Nephron (organoid): Measurements from ENCODE around the gene ZNF358.

ENCODE experiments used
- H3K27ac Mint-ChIP-seq, 3 experiments: 2 replicates each; pipeline ENCODE4 v1.8.0; 2020; ENCODE audit warnings: mixed read lengths in 3 of 3, mild to moderate bottlenecking in 2 of 3, moderate library complexity in 1 of 3
- H3K27me3 Mint-ChIP-seq: 2 replicates; pipeline ENCODE4 v1.8.0; 2021; ENCODE audit warnings: low read depth, mild to moderate bottlenecking, moderate library complexity, mixed read lengths
- H3K36me3 Mint-ChIP-seq: 2 replicates; pipeline ENCODE4 v1.8.0; 2020; ENCODE audit warnings: low read depth, mixed read lengths
- H3K4me1 Mint-ChIP-seq: 2 replicates; pipeline ENCODE4 v1.8.0; 2020; ENCODE audit warnings: mixed read lengths
- H3K4me3 Mint-ChIP-seq, 3 experiments: 2 replicates each; pipeline ENCODE4 v1.8.0; 2020; ENCODE audit warnings: mild to moderate bottlenecking in 3 of 3, mixed read lengths in 3 of 3, moderate library complexity in 2 of 3
- H3K9me3 Mint-ChIP-seq: 2 replicates; pipeline ENCODE4 v1.8.0; 2020; ENCODE audit warnings: mixed read lengths
- CTCF ChIP-seq, 3 experiments: fragments of 200-600 bp; sonication (generic); IDR thresholded peaks; one replicate each; pipeline ENCODE4 v1.5.0; 2021; ENCODE audit warnings: antibody characterized with exemption in 3 of 3; ENCODE audit not compliant: unreplicated experiment in 3 of 3

The ZNF358 gene

GRCh38 chr19:7545300-7545699, 29.4 kb downstream of the ZNF358 start:
- H3K36me3 Mint-ChIP-seq, result peaks cover 21% of the 10 kb centered on the region
- no peaks in the 10 kb centered on the region for H3K9me3 Mint-ChIP-seq
- H3K4me1 Mint-ChIP-seq, result no peaks in the 10 kb centered on the region
- H3K27me3 Mint-ChIP-seq, result peaks cover 6% of the 10 kb centered on the region
- H3K4me3 Mint-ChIP-seq, result no peak overlapping the region
- no peak for TF ChIP-seq CTCF (IDR thresholded peaks at IDR 0.05; ENCODE audit: unreplicated experiment in 3 of 3)
- no peak overlapping the region for H3K27ac Mint-ChIP-seq

- Mint-ChIP-seq H3K9me3 (no peaks in the 10 kb centered on the region), H3K4me1 (no peaks in the 10 kb centered on the region), H3K4me3 (no peak overlapping the region), H3K27me3 (peaks cover 6% of the 10 kb centered on the region), H3K27ac (no peak overlapping the region), H3K36me3 (peaks cover 18% of the 10 kb centered on the region)
- no peak for TF ChIP-seq CTCF (IDR thresholded peaks at IDR 0.05; ENCODE audit: unreplicated experiment in 3 of 3)
Observed at GRCh38 chr19:7545904-7546303, 30.0 kb downstream of the ZNF358 start.

- peaks cover 5% of the 10 kb centered on the region for H3K4me1 Mint-ChIP-seq
- H3K27me3 Mint-ChIP-seq, result peaks cover 6% of the 10 kb centered on the region
- no peak overlapping the region for H3K27ac Mint-ChIP-seq
- H3K36me3 Mint-ChIP-seq, result peaks cover 16% of the 10 kb centered on the region
- H3K9me3 Mint-ChIP-seq, result no peaks in the 10 kb centered on the region
- TF ChIP-seq CTCF (IDR thresholded peaks at IDR 0.05; ENCODE audit: unreplicated experiment in 3 of 3), result no peak
- H3K4me3 Mint-ChIP-seq, result no peak overlapping the region
Observed at GRCh38 chr19:7547159-7547558, 31.3 kb downstream of the ZNF358 start.

GRCh38 chr19:7549429-7550148, 33.7 kb downstream of the ZNF358 start:
- no peak for TF ChIP-seq CTCF (IDR thresholded peaks at IDR 0.05; ENCODE audit: unreplicated experiment in 3 of 3)
- Mint-ChIP-seq H3K4me1 (peaks cover 5% of the 10 kb centered on the region), H3K27me3 (peaks cover 6% of the 10 kb centered on the region), H3K27ac (no peak overlapping the region), H3K9me3 (no peaks in the 10 kb centered on the region), H3K4me3 (peak overlapping the region in 1 of 3 experiments; percentile 47), H3K36me3 (peaks cover 9% of the 10 kb centered on the region)

- H3K9me3 Mint-ChIP-seq, result no peaks in the 10 kb centered on the region
- no peak overlapping the region for H3K27ac Mint-ChIP-seq
- no peak for TF ChIP-seq CTCF (IDR thresholded peaks at IDR 0.05; ENCODE audit: unreplicated experiment in 3 of 3)
- H3K27me3 Mint-ChIP-seq, result peaks cover 6% of the 10 kb centered on the region
- peak overlapping the region in 2 of 3 experiments; percentile 63 to 64 for H3K4me3 Mint-ChIP-seq
- peaks cover 5% of the 10 kb centered on the region for H3K4me1 Mint-ChIP-seq
- peaks cover 9% of the 10 kb centered on the region for H3K36me3 Mint-ChIP-seq
Observed at GRCh38 chr19:7550169-7550770, 34.4 kb downstream of the ZNF358 start.
